GM19455 (cell line): ENCODE results near the gene NAA80.
"Not testable (repeated sequence)": the region's sequence is repeated elsewhere in the genome, so short reads cannot be mapped to it uniquely, and the experiment has no call there.

Source experiments
- ATAC-seq: cut with Tn5 transposase; IDR thresholded peaks from one replicate; pipeline ENCODE4 v1.9.1; 2021; ENCODE audit not compliant: unreplicated experiment

The NAA80 gene

DNA sequence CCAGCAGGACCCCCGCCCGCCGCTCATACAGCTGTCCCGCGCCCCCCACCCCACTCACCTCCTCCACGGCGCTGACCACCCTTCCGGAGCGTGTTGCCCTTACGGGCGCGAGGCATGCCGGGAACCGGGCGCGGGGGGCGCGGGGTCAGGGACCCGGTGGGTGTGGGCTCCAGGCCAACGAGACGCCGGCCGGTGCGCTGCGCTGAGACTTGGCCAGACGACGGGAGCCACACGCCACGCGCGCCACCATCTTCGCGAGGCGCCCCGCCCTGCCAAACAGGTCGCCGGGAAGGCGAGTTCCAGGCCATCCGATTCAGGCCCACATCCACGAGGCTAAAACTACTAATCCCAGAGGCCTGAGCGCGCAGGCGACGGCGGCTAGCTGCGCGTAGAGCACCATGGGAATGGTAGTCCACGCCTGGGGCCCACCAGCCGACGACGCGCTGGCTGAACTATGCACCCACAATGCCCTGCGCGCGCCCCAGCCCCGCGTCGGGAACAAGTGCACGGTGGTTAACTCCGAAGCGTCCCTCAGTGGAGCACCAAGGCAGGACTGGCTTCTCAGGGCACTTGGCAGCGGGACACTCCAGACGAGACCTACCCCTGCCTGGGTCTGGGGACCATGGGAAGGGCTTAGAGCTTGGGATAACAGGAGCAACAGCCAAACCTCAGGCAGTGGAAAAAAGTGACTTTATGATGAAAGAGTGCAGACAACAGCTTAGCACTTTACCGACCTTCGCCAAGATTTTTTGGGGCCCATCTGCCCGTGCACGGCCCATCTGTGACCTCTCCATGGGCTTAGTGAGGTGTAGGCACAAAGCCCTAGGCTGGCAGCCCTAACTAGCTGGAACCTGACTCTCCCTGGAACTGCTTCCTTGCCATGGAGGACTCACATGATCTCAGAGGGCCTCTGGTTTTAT, 6.8 kb downstream of the NAA80 start, which contains the start of gene IFRD2:
TSS of gene IFRD2 (minus strand) at position 271 of the 920 bp plus-strand sequence. CDS start at position 116, 155 bp downstream.
- peak; percentile 93 for ATAC-seq

DNA sequence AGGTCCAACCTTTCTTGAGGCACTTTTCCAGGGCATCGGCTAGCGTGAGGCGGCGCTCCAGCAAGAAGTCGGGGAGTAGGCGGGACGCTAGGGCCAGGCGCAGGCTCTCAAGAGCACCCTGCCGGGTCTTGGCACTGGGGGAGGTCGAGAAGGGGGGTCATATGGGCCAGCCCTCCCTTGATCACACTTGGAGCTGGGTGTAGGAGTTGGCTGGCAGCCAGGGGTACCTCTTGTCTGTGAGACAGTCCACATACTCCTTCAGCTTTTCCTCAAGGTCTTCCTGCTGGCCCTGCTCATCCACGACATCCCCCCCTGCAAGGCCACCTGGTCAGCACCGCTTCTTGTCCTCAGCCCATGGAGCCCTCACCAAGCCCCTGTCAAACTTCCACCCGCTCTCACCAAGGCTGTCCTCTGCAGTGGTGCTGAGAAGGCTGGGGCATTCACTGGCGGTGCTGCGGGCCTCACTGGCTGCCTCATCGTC, 9.0 kb downstream of the NAA80 start:
- ATAC-seq: no peak

DNA sequence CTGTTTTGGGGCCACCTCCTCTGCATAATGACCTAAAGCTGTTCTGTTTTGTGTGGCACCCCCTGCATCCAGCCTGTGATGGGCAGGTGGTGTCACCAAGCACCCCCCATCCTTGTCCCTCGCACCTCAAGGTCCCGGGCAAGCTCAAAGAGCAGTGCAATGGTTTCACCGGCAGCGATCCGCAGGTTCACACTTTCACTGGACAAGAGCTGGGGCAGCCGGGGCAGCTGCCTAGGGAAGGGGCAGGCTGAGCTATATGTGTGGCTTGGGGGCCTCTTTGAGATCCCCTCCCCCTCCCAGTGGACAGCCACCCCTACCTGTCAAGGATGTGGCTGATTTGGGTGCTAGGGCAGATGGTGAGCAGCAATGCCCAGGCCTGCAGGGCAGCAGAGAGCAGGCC, 10.1 kb downstream of the NAA80 start:
- ATAC-seq: no peak

DNA sequence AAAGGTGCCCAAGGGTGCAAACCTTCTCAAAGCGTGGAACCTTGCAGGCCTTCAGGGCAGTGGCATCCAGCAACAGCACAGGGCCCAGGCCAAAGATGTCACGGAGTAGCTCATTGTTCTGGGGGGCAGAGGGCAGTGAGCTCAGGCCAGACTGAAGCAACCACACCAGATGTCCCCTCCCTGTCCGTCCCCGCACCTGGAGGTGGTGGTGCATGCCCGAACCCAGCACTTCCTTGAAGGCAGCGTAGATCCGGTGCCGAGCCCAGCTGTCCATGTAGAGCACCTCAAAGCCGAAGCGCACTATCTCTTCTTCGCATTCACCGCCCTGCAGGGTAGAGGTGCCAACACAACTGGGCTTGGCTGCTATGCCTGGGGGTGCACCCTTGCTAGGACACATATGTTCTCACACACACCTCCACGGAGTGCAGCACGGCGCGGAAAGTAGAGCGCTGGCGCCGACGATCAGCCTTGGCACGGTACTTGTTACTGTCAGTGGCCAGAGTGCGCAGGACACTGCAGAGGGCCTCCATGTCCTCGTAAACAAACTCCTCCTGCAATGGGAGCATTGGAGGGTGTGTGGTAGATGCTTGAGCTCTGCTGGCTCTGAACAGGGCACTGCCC, 10.7 kb downstream of the NAA80 start:
- ATAC-seq: no peak

DNA sequence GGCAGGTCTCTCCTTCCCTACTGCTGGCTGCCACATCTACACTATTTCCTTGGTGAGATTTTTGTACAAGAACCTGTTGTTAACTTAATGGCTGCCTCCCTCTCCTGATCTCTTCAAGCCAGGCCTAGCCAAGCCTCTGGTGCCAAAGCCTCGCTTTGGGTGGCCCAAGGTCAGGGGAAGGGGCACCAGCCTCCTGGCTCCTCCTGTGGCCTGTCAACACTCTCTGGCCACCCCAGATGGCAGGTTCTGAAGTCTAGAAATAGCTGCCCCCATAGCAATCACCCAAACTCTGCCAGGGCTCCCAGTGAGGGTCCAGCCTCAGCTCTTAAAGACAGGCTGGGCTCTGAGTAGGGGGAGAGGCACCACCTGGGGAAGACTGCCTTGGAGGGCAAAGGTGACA, 11.9 kb downstream of the NAA80 start:
- ATAC-seq: no peak

DNA sequence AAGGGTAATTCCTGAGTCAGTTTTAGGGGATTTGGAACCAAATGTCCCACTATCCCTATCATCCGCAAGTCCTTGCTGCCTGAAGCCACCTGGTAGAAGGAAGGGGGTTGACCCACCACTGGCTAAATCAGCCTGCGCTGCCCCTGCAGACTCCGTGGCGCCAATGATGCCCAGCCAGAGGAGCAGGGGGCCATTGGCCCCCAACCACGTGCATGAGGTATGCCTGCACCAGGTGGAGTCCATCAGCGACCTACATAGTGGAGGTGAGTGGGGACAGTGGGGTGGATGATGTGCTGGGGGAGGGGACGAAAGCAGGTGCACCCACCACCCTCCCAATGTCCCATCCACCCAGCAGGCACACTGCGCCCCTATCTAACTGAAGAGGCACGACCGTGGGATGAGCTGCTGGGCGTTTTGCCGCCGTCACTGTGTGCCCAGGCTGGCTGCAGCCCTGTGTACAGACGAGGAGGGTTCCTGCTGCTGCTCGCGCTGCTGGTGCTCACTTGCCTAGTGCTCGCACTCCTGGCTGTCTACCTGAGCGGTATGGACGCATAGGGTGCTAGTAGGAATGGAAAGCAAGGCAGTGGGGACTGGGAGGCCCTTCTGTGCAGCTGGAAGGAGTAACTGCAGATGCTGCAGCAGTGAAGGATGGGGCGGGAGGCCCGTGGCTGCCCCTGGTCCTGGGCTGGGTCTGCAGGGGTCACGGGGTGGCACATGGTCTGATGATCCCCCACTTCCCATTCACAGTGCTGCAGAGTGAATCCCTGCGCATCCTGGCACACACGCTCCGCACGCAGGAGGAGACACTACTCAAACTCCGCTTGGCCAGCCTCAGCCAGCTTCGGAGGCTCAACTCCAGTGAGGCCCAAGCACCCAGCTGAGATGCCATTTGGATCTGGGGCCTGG, 12.6 kb downstream of the NAA80 start:
- no peak for ATAC-seq

DNA sequence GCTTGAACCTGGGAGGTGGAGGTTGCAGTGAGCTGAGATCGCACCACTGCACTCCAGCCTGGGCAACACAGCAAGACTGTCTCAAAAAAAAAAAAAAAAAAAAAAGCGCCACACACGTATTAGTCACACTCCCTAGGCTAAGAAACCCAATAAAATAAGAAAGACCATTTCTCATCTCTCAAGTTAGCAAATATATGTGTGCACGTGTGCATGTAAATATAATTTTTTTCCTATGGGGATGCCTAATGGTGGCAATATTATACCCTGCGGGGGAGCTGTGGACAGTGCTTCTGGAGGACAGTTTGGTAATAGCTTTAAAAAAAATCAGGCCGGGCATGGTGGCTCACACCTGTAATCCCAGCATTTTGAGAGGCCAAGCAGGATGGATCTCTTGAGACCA, 15.1 kb downstream of the NAA80 start:
- not testable (repeated sequence) for ATAC-seq

DNA sequence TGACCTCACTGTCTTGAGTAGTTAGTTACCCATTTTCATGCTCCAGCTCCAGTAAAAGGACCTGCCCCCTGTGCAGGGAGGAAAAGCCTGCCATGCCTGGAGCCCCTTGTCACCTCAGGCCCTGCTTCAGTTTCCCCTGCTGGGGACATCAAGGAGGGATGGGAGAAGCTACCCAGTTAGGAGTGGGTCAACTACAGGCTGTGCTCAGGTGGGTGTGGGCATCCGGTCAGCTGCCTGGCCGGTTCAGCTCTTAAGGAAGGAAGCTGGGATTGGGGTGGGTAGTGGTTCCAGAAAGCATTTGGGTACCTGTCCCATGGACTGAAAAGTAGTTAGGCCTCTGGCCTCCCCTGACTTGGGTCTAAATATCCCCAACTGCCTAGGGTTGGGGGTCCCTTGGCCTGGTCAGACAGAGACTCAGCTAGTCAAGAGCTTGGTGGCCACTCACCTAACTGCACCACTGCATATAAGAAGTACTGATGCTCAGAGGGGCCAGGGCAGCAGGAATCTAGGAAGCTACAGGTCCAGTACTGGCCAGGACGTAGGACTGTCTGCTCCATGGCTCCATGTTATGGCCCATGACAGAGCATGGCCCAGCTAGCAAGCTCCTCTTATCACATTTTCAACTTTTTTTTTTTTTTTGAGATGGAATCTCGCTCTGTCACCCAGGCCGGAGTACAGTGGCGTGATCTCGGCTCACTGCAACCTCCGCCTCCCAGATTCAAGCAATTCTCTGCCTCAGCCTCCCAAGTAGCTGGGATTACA, 19.8 kb downstream of the NAA80 start:
- no peak for ATAC-seq

DNA sequence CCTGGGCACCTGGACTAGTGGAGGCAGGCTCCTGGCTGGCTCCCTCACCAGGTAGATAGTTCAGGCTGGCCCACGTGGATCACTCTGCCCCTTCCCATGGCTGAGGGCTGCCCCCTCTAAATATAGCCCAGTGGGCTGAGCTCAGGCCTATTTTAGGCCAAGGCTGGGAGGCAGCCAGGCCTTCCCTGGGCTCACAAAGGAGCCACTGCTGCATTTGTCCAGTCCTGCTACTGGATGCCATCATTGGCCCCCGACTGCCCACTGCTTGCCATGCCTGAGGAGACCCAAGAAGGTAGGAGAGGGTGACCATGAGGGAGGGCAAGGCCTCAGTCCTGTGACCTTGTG, 20.4 kb downstream of the NAA80 start, which contains the start of gene LSMEM2:
TSS of gene LSMEM2 (plus strand) at position 208 of the 345 bp plus-strand sequence. CDS start at position 235, 27 bp downstream.
- no peak for ATAC-seq

DNA sequence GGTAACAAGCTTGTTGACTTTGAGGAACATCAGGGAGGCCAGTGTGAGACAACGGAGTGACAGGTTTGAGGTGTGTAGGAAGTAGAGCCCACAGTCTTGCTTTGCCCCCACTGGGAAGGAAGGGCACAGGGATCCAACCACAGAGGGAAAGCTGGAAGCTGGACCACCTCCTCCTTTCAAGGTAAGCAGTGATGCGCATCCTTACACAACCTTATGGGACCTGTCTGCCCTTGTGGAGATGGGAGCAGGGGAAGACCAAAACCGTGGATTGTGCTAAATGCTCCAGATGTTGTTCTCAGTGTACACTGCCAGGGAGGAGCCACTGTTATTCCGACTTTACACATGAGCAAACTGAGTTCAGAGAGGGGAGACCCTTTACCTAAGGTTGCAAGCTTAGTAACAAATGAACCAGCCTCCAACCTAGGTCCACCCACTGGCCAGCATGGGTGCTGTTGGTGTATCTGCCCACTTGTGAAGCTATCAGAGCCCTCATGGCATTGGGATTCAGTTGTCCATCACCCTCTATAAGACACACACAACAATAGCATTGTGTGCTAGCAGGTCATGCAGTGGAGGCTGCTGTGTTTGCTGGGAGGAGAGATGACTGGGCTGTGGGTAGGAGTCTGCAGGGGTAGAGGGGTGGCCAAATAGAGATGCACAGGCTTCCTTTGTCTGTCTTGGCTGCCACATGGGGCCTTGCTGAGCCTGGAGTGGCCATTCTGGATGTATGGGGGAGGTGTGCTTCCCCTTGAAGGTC, 20.9 kb downstream of the NAA80 start:
- ATAC-seq: no peak

DNA sequence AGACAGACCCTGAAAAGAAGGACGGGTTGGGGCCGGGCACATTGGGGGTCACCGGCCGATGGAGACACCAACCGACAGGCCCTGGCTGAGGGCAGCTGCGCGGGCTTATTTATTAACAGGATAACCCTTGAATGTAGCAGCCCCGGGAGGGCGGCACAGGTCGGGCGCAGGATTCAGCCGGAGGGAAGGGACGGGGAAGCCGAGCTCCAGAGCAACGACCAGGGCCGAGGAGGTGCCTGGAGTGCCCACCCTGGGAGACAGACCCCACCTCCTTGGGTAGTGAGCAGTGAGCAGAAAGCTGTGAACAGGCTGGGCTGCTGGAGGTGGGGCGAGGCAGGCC, 22.5 kb downstream of the NAA80 start:
- no peak for ATAC-seq

DNA sequence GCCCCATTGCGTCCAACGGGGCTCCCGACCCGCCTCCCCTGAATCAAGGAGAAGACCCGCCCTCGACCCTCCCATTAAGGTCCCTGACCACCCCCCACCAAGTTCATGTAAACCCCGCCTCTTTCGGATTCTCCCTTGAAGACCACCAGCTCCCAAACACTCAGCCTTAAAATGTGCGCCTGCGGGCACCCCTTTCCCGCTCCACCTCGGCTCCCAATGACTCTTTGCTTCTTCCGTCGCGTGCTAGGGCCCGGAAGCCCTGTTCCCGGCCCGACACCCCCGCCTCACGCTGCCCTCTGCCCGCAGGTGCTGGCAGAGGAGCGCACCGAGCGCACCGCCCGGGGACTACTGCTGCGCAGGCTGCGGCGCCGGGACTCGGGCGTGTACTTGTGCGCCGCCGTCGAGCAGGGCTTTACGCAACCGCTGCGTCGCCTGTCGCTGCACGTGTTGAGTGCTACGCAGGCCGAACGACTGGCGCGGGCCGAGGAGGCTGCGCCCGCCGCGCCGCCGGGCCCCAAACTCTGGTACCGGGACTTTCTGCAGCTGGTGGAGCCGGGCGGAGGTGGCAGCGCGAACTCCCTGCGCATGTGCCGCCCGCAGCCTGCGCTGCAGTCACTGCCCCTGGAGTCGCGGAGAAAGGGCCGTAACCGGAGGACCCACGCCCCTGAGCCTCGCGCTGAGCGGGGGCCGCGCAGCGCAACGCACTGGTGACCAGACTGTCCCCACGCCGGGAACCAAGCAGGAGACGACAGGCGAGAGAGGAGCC, 23.0 kb downstream of the NAA80 start:
- ATAC-seq: no peak

DNA sequence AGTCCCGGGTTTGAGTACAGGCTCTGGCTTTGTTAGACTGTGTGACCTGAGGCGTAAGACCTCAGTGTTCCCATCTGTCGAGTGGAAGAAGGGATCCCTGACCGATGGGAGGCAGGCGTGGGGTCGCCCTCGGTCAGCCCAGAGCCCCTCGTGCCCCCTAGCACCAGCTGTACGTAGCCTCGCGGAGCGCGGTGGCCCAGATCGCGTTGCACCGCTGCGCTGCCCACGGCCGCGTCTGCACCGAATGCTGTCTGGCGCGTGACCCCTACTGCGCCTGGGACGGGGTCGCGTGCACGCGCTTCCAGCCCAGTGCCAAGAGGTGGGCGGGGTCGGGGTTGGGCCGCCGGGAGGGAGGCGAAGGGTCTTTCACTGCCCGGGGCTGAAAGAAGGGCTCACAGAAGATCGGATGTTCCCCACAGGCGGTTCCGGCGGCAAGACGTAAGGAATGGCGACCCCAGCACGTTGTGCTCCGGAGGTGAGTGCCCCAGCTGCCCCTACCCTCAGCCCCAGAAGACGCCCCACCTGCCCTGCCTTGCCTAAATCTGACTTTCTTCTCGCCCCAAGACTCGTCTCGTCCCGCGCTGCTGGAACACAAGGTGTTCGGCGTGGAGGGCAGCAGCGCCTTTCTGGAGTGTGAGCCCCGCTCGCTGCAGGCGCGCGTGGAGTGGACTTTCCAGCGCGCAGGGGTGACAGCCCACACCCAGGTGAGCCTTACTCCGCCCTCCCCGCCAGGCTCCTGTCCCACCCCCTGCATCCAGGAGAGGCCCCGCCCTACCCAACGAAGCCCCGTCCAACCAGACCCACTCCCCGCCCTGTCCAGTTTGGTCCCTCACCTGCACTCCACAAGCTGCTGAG, 23.8 kb downstream of the NAA80 start:
- no peak for ATAC-seq

DNA sequence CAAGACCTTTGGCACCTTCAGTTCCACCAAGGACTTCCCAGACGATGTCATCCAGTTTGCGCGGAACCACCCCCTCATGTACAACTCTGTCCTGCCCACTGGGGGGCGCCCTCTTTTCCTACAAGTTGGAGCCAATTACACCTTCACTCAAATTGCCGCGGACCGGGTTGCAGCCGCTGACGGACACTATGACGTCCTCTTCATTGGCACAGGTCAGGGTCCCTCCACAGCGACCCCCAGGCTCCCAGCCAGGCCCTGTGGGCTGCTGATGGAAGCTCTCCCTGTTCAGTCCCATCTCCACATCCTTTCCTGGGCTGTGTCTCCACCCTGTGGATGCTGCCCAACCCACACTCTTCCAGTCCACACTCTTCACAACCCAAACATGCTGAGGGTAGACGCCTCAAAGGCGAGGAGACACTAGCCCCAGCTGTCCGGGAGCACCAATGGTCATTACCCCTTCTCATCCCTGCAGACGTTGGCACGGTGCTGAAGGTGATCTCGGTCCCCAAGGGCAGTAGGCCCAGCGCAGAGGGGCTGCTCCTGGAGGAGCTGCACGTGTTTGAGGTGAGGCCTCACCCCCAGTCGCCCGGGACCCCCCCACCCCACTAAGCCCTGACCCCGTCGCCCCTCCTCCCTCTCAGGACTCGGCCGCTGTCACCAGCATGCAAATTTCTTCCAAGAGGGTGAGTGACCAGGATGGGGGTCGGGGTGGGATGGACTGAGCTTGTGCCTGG, 24.7 kb downstream of the NAA80 start:
- ATAC-seq: no peak

DNA sequence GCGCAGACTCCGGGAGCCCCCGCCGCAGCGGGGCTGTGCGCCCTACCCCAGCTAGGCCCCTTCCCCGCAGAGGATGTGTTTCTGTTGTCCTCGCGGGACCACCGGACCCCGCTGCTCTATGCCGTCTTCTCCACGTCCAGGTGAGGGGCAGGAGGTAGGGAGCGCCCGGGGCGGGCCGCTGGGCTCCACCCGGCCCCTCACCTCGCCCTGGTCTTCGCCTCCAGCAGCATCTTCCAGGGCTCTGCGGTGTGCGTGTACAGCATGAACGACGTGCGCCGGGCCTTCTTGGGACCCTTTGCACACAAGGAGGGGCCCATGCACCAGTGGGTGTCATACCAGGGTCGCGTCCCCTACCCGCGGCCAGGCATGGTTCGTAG, 25.5 kb downstream of the NAA80 start:
- no peak for ATAC-seq

DNA sequence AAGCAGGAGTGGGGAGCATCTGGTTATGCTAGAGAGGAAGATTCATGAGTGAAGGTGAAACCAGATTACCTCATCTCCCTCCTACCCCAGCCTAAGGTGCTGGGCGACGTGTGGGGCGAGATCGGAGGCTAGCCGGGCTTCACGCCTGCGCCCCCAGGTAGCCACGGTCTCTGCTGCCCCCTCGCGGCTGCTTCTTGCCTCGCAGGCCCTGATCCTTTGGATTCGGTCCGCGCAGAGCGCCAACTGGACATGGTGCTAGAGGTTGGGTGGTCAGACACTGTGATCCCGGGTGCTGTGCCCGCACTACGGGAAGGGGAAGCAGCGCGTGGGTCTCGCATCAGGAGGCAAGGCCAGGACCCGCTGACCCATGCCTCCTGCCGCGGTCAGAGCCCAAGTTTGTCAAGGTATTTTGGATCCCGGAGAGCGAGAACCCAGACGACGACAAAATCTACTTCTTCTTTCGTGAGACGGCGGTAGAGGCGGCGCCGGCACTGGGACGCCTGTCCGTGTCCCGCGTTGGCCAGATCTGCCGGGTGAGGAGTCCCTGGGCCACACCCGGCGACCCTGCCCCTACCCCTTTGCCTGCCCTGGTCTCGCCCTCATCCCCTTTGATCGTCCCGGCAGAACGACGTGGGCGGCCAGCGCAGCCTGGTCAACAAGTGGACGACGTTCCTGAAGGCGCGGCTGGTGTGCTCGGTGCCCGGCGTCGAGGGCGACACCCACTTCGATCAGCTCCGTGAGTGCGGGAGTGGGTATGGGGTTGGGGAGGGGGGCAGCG, 26.1 kb downstream of the NAA80 start:
- peak; percentile 80 for ATAC-seq

DNA sequence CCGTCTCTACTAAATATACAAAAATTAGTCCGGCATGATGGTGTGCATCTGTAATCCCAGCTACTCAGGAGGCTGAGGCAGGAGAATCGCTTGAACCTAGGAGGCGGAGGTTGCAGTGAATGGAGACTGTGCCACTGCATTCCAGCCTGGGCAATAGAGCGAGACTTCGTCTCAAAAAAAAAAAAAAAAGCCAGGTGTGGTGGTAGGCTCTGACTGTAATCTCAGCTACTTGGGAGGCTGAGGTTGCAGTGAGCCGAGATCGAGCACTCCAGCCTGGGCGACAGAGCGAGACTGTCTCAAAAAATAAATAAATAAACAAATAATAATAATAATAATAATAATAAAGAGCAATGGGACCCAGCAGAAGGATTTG, 26.7 kb downstream of the NAA80 start:
- ATAC-seq: peak; percentile 5
